Endothelial cell of umbilical vein (primary cell): Measurements from ENCODE around the gene KLK8. TPM values are rescaled to one million over a fixed set of nuclear protein-coding genes. Genes with fewer than 3 reads are reported as not detected.

Source experiments
- BruUV-seq: library from RNA; stranded (reverse); fragments of 400-500 nt; replicated peaks from 2 replicates; lab custom pipeline; 2021; lab: Mats Ljungman, UMichigan
- CTCF ChIA-PET: fragments of 300-600, 350-600 bp; sonication (Branson Sonifier 250); formaldehyde crosslinking; loops from one replicate; lab custom pipeline; 2021; ENCODE audit warnings: antibody characterized with exemption, inconsistent platforms; lab: Charles Lee
- POLR2A ChIA-PET: fragments of 300-600, 350-600 bp; sonication (Branson Sonifier 250); formaldehyde crosslinking; loops from one replicate; lab custom pipeline; 2021; ENCODE audit warnings: antibody characterized with exemption, inconsistent platforms; lab: Charles Lee
- DNase-seq: peaks from one replicate; pipeline ENCODE4 v3.0.0-alpha.2; 2011; ENCODE audit warnings: low read depth, low spot score
- FAIRE-seq: peaks from 2 replicates; lab custom pipeline; 2011; peaks lifted over from hg19 to GRCh38; lab: Jason Lieb, UNC
- H2AFZ ChIP-seq: 2 replicates; pipeline ENCODE4 v1.6.0; 2012; ENCODE audit warnings: low read depth, low read length, control low read depth, inconsistent platforms
- H3K27ac ChIP-seq: 2 replicates; pipeline ENCODE4 v1.5.1; 2011; ENCODE audit warnings: low read depth, mild to moderate bottlenecking, control low read depth, low read length, moderate library complexity; ENCODE audit not compliant: insufficient read depth
- H3K27me3 ChIP-seq, 2 experiments: 2 replicates each; pipeline versions ENCODE4 v1.6.0 to v1.6.1; 2011; ENCODE audit warnings: low read length in 2 of 2, mixed read lengths in 1 of 2; ENCODE audit not compliant: control insufficient read depth in 2 of 2, insufficient read depth in 2 of 2
- H3K36me3 ChIP-seq, 2 experiments: 2 replicates in 1 of 2; 3 replicates in 1 of 2; pipeline ENCODE4 v1.5.1; 2011; ENCODE audit warnings: low read length in 2 of 2, mild to moderate bottlenecking in 1 of 2, moderate library complexity in 1 of 2; ENCODE audit not compliant: control insufficient read depth in 2 of 2, insufficient read depth in 2 of 2; ENCODE audit errors: extremely low read depth in 1 of 2
- H3K4me1 ChIP-seq: 3 replicates; pipeline ENCODE4 v1.5.1; 2011; ENCODE audit warnings: mild to moderate bottlenecking, low read length; ENCODE audit not compliant: control insufficient read depth, insufficient read depth; ENCODE audit errors: extremely low read depth
- H3K4me2 ChIP-seq: 2 replicates; pipeline ENCODE4 v1.6.1; 2011; ENCODE audit warnings: low read length, control low read depth, mixed read lengths; ENCODE audit not compliant: insufficient read depth
- H3K4me3 ChIP-seq, 3 experiments: fragments of 200-600 bp in 1 of 3; sonication (generic), shearing (Covaris generic) in 1 of 3; replicated peaks in 1 of 3; 2 replicates each; pipeline ENCODE4 v1.5.1; 2011 to 2016; ENCODE audit warnings: control low read depth in 3 of 3, low read length in 3 of 3, mild to moderate bottlenecking in 2 of 3, inconsistent platforms in 1 of 3, low read depth in 1 of 3, moderate library complexity in 1 of 3; ENCODE audit not compliant: insufficient read depth in 1 of 3
- H3K79me2 ChIP-seq: 2 replicates; pipeline ENCODE4 v1.6.0; 2012; ENCODE audit warnings: low read length, inconsistent platforms; ENCODE audit not compliant: control insufficient read depth, insufficient read depth
- H3K9ac ChIP-seq: replicated peaks from 2 replicates; pipeline ENCODE3; 2011; ENCODE audit warnings: low read length, control low read depth; ENCODE audit not compliant: insufficient read depth; ENCODE audit errors: extremely low read depth
- H3K9me1 ChIP-seq: replicated peaks from 3 replicates; pipeline ENCODE4 v1.6.0; 2011; ENCODE audit warnings: mild to moderate bottlenecking, low read length; ENCODE audit not compliant: control insufficient read depth, insufficient read depth; ENCODE audit errors: extremely low read depth
- H3K9me3 ChIP-seq: replicated peaks from 2 replicates; pipeline ENCODE4 v1.5.1; 2012; ENCODE audit warnings: low read length, inconsistent platforms; ENCODE audit not compliant: control insufficient read depth, insufficient read depth
- H4K20me1 ChIP-seq: replicated peaks from 2 replicates; pipeline ENCODE3; 2011; ENCODE audit warnings: mild to moderate bottlenecking, low read length; ENCODE audit not compliant: control insufficient read depth, insufficient read depth; ENCODE audit errors: extremely low read depth
- EZH2 ChIP-seq: IDR thresholded peaks from 2 replicates; pipeline ENCODE4 v1.6.1; 2012; ENCODE audit warnings: borderline replicate concordance, low read depth, mild to moderate bottlenecking, moderate library complexity, low read length, inconsistent platforms; ENCODE audit not compliant: severe bottlenecking
- FOS ChIP-seq: IDR thresholded peaks from 2 replicates; pipeline ENCODE4 v1.6.1; 2011; ENCODE audit warnings: mild to moderate bottlenecking, low read length, moderate library complexity, borderline replicate concordance; ENCODE audit not compliant: insufficient read depth
- GATA2 ChIP-seq: IDR thresholded peaks from 2 replicates; pipeline ENCODE4 v1.7.0; 2011; ENCODE audit warnings: low read depth, mild to moderate bottlenecking, moderate library complexity, mixed read lengths, low read length; ENCODE audit not compliant: insufficient read length, insufficient read depth
- JUN ChIP-seq: IDR thresholded peaks from 2 replicates; pipeline ENCODE4 v1.6.1; 2011; ENCODE audit warnings: borderline replicate concordance, low read depth; ENCODE audit not compliant: insufficient read length, insufficient read depth
- MYC ChIP-seq: IDR thresholded peaks from one replicate; pipeline ENCODE4 v1.6.1; 2011; ENCODE audit warnings: mild to moderate bottlenecking, low read depth, low read length
- POLR2A ChIP-seq: IDR thresholded peaks from 2 replicates; pipeline ENCODE4 v1.6.1; 2012; ENCODE audit warnings: low read depth, mild to moderate bottlenecking, control low read depth, low read length
- POLR2AphosphoS5 ChIP-seq: IDR thresholded peaks from 2 replicates; pipeline ENCODE4 v1.6.1; 2012; ENCODE audit warnings: low read depth, mild to moderate bottlenecking, control low read depth, low read length, moderate library complexity; ENCODE audit not compliant: insufficient read depth
- dilution Hi-C: fragments of 300-500 bp; cut with MboI; formaldehyde crosslinking; loops from one replicate; pipeline ENCODE4 v1.15.0; 2019; ENCODE audit warnings: low sequenced_read_pairs; ENCODE audit not compliant: extremely low pct_ligation_motif_present
- intact Hi-C: fragments of 100-400 bp; cut with micrococcal nuclease; formaldehyde crosslinking; loops from one replicate; pipeline ENCODE4 v1.10.0; 2022
- polyA plus RNA-seq, 4 experiments: library from polyadenylated mRNA; depleted of rRNA in 3 of 4; stranded (reverse) in 3 of 4; unstranded in 1 of 4; fragments of >200 nt; gene quantifications; 2 replicates each; pipeline versions ENCODE4 v1.2.1 to v1.2.3, GENCODE V29; 2011 to 2012; ENCODE audit warnings: missing spikeins in 1 of 4
- total RNA-seq: library from RNA; stranded (reverse); gene quantifications from 2 replicates; pipeline ENCODE4 v1.2.3, GENCODE V29; 2021
- TF ChIP-seq, protein P1 (sequence below): IDR thresholded peaks from 2 replicates; pipeline ENCODE4 v1.6.1; 2011; ENCODE audit not compliant: insufficient read depth, insufficient read length
- TF ChIP-seq, protein P2 (sequence below), 2 donors: IDR thresholded peaks; 1 replicate in 1 of 2; 2 replicates in 1 of 2; pipeline ENCODE4 v1.5.1; 2011; ENCODE audit warnings: low read length in 2 of 2, mild to moderate bottlenecking in 2 of 2, moderate library complexity in 2 of 2, control low read depth in 1 of 2, inconsistent platforms in 1 of 2, low read depth in 1 of 2; ENCODE audit not compliant: insufficient read depth in 1 of 2; ENCODE audit errors: extremely low read depth in 1 of 2

KLK8 gene
- total and polyA plus RNA-seq, 2 donors (not counting 3 experiments of a cell fraction or from before 2014, with no cell fraction given) = not detected

DNA sequence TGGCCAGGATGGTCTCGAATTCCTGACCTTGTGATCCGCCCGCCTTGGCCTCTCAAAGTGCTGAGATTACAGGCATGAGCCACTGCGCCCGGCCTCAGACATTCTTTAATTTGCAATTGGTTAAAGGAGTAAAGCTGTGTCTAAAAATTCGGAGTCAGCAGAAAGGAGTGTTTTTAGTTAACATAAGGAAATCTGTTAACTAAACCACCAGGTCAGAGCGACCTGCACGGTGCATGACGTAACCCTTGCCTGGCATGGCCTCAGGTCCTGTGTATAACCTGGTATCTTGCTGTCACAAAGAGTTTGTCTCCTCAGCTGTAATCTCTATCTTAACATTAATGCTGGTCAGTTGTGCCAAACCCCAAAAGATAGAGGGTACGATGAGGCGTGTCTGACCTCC is 42.9 kb upstream of the KLK8 start:
- no peaks in the 10 kb centered on the region for H3K36me3 ChIP-seq
- no peak overlapping the region for H3K4me2 ChIP-seq
- H3K27ac ChIP-seq = no peak overlapping the region
- H3K9me1 ChIP-seq = no peaks in the 10 kb centered on the region
- dilution Hi-C loops = no loop called here
- FAIRE-seq (no peak), DNase-seq (no peak)
- H3K79me2 ChIP-seq = no peaks in the 10 kb centered on the region
- ChIA-PET POLR2A (no interaction called here), CTCF (interaction anchor here (1.7 kb wide), 1 partner anchor 27 kb away, joined by 8 read pairs; no protein-coding TSS in a partner anchor)
- H3K4me1 ChIP-seq = no peaks in the 10 kb centered on the region
- TF ChIP-seq POLR2AphosphoS5 (no peak), GATA2 (no peak), MYC (no peak), JUN (no peak), POLR2A (no peak), FOS (no peak), EZH2 (no peak)
- TF ChIP-seq, protein P1, sequence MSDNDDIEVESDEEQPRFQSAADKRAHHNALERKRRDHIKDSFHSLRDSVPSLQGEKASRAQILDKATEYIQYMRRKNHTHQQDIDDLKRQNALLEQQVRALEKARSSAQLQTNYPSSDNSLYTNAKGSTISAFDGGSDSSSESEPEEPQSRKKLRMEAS = no peak
- TF ChIP-seq, protein P2, sequence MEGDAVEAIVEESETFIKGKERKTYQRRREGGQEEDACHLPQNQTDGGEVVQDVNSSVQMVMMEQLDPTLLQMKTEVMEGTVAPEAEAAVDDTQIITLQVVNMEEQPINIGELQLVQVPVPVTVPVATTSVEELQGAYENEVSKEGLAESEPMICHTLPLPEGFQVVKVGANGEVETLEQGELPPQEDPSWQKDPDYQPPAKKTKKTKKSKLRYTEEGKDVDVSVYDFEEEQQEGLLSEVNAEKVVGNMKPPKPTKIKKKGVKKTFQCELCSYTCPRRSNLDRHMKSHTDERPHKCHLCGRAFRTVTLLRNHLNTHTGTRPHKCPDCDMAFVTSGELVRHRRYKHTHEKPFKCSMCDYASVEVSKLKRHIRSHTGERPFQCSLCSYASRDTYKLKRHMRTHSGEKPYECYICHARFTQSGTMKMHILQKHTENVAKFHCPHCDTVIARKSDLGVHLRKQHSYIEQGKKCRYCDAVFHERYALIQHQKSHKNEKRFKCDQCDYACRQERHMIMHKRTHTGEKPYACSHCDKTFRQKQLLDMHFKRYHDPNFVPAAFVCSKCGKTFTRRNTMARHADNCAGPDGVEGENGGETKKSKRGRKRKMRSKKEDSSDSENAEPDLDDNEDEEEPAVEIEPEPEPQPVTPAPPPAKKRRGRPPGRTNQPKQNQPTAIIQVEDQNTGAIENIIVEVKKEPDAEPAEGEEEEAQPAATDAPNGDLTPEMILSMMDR (IDR thresholded peaks at IDR 0.05; ENCODE audit: extremely low read depth in 1 of 2, insufficient read depth in 1 of 2, low read depth in 1 of 2, low read length in 2 of 2) = no peak
- intact Hi-C loops = no loop called here
- no peaks in the 10 kb centered on the region for H3K9me3 ChIP-seq
- no peaks in the 10 kb centered on the region for H4K20me1 ChIP-seq
- no TSS peak for BruUV-seq
- H3K9ac ChIP-seq = no peak overlapping the region
- H3K4me3 ChIP-seq = no peak overlapping the region
- no peaks in the 10 kb centered on the region for H3K27me3 ChIP-seq
- H2AFZ ChIP-seq = no peak overlapping the region
